GM19438 (cell line): Measurements from ENCODE around the gene TTC28.

Experiments used
- ATAC-seq: cut with Tn5 transposase; IDR thresholded peaks from one replicate; pipeline ENCODE4 v1.9.1; 2021; ENCODE audit warnings: low read depth; ENCODE audit not compliant: unreplicated experiment

The TTC28 gene

DNA sequence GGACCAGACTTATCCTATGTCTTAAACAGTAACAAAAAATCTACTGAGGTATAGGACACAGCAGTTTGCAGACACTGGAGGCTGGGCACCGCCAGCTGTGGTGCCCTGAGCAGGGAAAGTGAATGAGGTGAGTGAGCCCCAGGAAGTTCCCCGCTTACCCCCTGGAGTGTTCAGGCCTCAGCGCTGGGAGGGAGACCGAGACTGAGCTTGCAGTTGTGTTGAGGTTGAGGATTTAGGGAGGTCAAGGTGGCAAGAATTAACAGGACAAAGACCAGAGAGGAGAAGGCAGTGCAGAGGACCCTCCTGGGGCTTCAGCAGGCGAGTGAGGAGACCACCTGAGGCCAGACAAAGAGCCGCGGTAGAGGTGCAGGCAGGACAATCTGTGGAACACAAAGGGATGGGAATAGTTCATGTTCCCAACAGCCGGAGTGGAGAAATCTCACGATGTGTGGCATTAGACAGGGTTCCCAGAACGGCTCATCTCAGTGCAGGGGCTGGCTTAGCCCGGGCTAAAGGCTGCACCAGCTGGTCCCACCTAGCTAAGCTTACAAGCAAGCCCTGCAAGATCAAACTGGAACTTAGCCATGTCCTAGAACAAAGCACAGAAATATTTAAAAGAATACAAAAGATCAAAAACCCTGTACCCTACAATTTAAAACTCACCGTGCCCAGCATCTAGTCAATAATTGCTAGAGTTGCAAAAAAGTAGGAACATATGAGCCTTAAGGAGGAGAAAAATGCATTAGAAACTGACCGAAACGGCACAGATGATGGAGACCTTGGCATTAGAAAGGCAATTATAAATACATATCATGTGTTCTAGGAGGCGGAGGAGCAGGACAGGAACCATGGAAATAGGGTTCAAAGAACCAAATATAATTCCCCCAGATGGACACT lies 713.2 kb downstream of the TTC28 start:
- no peak for ATAC-seq

- ATAC-seq, result no peak
Measured at GRCh38 chr22:27962268-27963044, 717.2 kb downstream of the TTC28 start.

GRCh38 chr22:27961680-27962079 lies 718.0 kb downstream of the TTC28 start:
- no peak for ATAC-seq

GRCh38 chr22:27961182-27961581 lies 718.5 kb downstream of the TTC28 start:
- no peak for ATAC-seq

GRCh38 chr22:27959335-27960090 lies 720.1 kb downstream of the TTC28 start:
- no peak for ATAC-seq

- no peak for ATAC-seq
Measured at GRCh38 chr22:27952779-27953178, 726.9 kb downstream of the TTC28 start.

DNA sequence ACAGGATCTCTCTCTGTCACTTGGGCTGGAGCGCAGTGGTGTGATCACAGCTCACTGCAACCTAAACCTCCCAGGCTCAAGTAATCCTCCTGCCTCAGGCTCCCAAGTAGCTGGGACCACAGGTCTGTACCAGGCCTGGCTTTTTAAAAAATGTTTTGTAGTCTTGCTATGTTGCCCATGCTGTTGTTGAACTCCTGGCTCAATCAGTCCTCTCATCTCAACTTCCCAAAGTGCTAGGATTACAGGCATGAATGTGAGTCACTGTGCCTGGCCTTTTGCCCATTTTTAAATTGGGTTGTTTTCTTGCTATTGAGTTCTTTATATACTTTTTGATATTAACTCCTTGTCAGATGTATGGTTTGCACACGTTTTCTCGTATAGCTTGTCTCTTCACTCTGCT lies 727.5 kb downstream of the TTC28 start:
- no peak for ATAC-seq

GRCh38 chr22:27949421-27949820 lies 730.2 kb downstream of the TTC28 start:
- ATAC-seq, result no peak

DNA sequence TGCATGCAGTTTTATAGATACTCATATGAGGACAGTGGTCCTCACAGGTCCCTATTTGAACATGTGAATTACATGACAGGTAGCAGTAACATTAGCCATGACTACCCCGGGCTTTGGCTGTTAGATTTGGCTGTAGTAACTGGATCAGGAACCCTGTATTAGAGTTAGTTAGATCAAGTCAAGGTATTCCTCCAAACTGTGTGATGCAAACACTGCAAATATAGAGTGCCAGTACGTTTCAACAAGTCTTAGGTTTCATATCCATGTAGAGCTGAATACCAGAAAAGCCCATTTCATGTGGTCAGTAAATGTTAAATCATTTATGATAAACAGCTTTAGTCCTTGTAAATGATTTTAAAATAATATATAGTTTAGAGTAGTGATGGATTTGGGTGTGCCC lies 731.1 kb downstream of the TTC28 start:
- ATAC-seq, result no peak

- ATAC-seq, result no peak
Measured at GRCh38 chr22:27947448-27947847, 732.2 kb downstream of the TTC28 start.

- no peak for ATAC-seq
Measured at GRCh38 chr22:27941143-27941542, 738.5 kb downstream of the TTC28 start.

GRCh38 chr22:27937453-27937852 lies 742.2 kb downstream of the TTC28 start:
- no peak for ATAC-seq

- no peak for ATAC-seq
Measured at GRCh38 chr22:27935897-27936296, 743.7 kb downstream of the TTC28 start.

DNA sequence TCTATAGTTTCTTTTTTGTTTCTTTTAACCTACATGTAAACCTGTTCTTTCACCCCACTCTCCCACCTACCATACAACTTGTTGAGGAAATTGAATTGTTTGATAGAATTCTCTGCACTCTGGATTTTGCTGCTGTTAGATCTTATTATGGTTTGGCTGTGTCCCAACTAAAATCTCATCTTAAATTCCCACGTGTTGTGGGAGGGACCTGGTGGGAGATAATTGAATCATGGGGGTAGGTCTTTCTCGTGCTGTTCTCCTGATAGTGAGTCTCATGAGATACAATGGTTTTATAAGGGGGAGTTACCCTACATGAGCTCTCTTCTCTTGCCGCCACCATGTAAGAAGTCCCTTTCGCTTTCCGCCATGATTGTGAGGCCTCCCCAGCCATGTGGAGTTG lies 745.6 kb downstream of the TTC28 start:
- no peak for ATAC-seq

DNA sequence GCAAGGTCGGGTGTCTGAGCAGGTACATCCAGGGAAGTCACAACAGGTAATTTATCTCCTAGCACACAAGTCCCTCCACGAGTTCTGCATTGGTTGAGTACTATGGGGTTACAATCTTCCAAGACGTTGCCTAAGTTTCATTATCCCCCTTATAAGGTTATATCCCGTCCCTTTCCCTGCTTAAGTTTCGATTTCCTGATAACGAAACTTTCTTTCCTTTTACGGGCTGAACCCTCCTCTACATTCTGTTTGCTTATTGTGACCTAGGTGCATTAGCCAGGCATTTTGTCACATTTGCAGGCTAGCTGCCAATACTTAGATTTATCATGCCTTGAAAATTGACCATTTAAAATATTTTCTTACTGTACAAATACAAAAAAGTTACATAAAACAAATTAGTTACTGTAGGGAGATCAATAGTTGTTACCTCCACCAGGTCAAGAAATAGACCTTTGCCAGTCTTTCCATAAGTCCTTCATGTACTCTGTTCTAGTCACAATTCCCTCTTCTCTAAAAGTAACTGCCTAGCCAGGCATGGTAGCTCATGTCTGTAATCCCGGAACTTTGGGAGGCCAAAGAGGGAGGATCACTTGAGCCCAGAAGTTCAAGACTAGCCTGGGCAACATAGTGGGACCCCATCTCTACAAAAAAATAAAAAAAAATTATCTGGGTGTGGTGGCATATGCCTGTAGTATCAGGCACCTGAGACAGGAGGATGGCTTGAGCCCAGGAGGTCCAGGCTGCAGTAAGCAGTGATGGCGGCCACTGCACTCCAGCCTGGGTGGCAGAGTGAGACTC lies 746.3 kb downstream of the TTC28 start:
- no peak for ATAC-seq

- ATAC-seq, result no peak
Measured at GRCh38 chr22:27930331-27931060, 749.1 kb downstream of the TTC28 start.
